ENCODE measurements around the gene UNC80.

GRCh38 chr2:209970711-209971110 lies 199.1 kb downstream of the UNC80 start:
- TF ChIP-seq CTCF (IDR thresholded peaks at IDR 0.05) (no peak), POLR2A (IDR thresholded peaks at IDR 0.05) (no peak), POLR2AphosphoS5 (IDR thresholded peaks at IDR 0.05) (no peak)

All from prostate gland (tissue), 2 donors.